HG02981 (cell line): ENCODE measurements around the gene DVL2.

Experiments used
- ATAC-seq: cut with Tn5 transposase; IDR thresholded peaks from one replicate; pipeline ENCODE4 v1.9.1; 2021; ENCODE audit warnings: mild to moderate bottlenecking, moderate library complexity; ENCODE audit not compliant: unreplicated experiment

DVL2 gene

DNA sequence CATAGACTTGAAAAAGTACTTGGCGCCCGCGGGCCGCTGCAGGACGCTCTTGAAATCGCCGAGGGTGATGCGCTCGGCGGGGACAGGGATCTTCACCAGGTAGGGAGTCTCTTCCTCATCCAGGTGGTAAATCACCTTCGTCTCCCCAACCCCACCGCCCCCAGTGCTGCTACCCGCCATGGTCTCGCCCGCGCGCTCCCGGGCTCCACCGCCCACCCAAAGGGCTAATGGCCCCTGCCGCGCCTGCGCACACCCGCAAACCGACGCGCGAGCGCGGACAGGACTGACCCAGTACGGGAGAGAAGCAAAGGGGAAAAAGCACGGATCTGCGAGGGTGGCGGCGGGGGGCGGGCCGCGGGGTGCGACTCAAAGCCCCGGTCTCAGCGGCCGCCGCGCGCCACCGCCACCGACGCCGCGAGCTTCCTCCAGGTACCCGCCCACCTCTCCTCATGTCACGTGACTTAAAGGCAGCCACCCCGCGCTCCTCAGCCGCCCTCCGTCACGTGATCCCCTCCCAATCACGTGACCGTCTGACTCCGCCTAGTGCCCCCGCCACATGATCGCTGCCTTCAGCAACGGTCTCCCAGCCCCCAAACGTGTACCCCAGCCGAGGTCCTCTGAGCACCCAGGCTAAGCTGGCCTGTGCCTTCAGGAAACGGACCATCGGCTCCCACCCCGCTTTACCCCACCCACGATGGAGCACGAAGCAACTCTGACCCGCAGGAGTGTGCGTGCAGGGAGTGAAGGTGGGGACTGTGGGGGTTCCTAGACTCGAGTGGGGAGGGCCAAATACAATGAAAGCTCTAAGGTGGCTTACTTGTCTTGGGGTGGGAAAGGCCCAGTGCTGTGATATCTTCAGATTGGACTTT, at the start of gene DVL2:
DVL2 (minus strand) TSS at position 435 of the 869 bp plus-strand sequence; CDS start at position 180, 255 bp downstream.
- ATAC-seq, result peak; percentile 43

DNA sequence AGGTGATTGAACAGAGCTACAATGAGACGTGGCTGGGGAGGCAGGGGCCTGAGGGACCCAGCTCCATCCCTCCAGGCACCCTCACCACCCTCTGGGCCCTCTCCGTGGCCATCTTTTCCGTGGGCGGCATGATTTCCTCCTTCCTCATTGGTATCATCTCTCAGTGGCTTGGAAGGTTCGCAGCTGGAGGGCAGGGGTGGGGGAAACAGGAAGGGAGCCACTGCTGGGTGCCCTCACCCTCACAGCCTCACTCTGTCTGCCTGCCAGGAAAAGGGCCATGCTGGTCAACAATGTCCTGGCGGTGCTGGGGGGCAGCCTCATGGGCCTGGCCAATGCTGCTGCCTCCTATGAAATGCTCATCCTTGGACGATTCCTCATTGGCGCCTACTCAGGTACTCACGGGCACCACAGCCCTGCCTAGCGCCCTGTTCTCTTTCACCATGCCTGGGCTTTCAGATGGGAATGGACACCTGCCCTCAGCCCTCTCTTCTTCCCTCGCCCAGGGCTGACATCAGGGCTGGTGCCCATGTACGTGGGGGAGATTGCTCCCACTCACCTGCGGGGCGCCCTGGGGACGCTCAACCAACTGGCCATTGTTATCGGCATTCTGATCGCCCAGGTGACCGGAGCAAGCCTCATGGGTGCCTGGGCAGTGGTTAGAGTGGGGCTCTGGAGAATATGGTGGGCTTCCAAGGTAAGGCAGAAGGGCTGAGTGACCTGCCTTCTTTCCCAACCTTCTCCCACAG, 49.3 kb upstream of the DVL2 start:
- no peak for ATAC-seq

DNA sequence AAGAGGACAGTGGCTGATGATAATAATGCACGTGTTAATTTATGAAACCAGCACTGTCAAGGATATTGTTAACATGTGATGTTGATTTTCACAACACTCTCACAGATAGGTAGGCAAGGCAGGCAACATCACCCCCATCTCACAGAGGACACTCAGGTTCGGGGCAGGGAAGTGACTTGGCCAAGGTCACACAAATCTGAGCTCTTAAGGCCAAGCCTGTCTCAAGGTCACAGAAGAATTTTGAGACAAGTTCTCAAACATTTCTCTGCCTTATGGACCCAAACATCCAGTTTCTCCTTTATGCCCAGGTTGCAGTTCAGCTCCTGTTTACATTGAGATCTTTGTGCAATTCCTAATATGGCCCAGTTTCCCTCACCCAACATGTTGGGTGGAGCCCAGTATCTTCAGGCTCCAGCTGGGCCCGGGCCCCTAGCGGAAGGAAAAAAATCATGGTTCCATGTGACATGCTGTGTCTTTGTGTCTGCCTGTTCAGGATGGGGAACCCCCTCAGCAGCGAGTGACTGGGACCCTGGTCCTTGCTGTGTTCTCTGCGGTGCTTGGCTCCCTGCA, 48.5 kb upstream of the DVL2 start:
- ATAC-seq, result no peak

DNA sequence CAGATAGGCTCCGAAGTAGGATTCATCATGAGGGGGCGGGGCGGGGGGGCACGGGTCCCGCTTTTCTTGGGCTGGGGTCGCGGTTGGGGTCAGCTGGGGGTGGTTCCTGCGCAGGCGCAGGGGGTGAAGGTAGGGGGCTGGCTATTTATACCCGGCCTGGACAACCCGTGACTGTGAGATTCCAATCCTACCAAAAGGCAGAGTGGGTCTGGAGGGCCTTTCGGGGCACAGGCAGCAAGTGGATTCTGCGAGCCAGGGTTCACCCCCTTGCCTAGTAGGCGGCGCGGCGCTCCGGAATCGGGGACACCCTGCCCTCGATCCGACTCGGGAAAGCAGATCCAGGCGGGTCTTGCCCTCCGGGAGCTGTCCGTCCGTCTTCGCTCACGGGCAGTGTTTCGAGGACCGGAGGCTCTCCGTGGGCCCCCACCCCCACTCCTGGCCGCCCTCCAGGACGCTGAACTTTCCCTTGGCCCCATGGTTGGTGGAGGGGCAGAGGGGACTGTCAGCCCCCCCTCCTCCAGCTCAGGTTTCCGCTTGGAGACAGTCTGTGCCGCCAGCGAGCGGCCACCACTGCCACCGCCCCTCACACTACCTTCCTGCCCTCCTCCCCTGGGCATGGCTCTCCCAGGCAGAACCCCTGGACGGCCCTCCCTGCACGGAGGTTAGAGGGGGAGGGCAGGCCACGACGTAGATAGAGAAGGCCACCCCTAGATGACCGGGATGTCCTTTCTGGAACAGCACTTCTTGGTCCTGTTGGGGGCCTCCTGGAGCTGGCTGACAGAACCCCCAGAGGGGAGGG, 47.8 kb upstream of the DVL2 start:
- ATAC-seq, result no peak

DNA sequence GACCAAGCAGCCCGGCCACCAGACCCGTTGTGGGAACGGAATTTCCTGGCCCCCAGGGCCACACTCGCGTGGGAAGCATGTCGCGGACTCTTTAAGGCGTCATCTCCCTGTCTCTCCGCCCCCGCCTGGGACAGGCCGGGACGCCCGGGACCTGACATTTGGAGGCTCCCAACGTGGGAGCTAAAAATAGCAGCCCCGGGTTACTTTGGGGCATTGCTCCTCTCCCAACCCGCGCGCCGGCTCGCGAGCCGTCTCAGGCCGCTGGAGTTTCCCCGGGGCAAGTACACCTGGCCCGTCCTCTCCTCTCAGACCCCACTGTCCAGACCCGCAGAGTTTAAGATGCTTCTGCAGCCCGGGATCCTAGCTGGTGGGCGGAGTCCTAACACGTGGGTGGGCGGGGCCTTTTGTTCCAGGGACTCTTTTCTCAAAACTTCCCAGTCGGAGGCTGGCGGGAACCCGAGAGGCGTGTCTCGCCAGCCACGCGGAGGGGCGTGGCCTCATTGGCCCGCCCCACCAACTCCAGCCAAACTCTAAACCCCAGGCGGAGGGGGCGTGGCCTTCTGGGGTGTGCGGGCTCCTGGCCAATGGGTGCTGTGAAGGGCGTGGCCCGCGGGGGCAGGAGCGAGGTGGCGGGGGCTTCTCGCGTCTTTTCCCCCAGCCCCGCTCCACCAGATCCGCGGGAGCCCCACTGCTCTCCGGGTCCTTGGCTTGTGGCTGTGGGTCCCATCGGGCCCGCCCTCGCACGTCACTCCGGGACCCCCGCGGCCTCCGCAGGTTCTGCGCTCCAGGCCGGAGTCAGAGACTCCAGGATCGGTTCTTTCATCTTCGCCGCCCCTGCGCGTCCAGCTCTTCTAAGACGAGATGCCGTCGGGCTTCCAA, 47.0 kb upstream of the DVL2 start, which contains the start of gene SLC2A4:
SLC2A4 (plus strand) TSS at position 645 of the 879 bp plus-strand sequence; CDS start at position 862, 217 bp downstream.
- peak; percentile 52 for ATAC-seq

DNA sequence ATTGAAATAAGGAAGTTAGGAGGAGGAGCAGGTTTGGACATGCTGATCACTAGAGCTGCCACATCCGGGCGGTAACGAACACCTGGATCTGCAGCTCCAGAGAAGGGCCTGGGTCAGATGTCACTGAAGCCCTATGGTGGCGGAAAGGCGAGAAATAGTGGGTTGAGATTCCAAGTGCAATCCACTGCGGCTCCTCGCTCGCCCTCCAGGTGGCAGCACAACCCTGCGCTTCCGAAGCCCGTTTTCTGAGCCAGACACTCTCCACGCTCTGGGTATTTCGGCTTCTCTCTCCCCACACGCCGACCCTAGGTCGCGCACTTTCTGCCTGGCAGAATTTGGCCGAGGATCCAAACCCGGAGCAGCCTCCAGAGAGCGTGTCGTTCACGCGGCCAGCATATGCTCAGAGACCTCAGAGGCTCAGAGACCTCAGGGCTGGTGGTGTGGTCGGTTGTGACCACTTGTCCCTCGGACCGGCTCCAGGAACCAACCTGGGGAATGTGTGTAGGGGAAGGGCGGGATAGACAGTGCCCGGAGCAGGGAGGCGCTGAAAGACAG, 46.3 kb upstream of the DVL2 start:
- ATAC-seq, result peak; percentile 54

DNA sequence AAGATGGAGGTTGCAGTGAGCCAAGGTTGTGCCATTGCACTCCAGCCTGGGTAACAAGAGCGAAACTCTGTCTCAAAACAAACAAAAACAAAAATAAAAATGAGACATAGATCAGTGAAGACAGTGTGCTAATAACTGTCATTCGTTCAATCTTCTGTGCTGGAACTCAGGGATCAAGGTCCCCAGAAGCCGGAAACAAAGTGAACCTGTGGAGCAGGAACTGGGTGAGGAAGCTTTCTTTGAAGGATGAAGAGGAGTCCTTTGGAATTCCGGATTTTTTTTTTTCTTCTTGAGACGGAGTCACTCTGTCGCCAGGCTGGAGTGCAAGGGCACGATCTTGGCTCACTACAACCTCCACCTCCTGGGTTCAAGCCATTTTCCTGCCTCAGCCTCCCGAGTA, 45.1 kb upstream of the DVL2 start:
- no peak for ATAC-seq

DNA sequence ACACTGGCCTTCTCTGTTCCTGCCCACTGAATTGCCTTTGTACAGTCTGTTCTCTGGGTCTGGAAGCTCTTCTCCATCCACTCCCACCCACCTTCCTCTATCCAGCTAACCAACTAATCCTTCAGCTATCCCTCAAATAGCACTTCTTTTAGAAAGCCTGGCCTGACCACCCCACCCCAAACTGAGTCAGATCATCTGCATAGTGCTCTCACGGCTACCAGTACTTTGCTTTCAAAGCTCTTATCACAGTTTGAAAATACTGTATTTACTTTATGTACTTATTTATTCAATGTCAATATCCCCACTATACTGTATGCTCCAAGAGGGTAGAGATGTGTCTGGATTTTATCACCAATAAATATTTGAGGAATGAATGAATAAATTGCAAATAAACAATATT, 32.5 kb upstream of the DVL2 start:
- no peak for ATAC-seq

DNA sequence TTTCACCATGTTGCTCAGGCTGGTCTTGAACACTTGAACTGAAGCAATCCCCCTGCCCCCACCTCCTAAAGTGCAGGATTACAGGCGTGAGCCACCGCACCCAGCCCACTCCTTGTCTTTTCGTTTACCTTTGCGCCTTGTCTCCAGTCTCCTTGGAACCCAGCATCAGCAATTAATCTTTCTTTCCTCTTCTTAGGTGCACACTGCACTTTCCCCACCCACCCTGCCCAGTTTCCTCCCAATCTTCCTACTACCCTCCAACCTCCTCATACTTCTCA, 29.4 kb upstream of the DVL2 start:
- ATAC-seq, result no peak

DNA sequence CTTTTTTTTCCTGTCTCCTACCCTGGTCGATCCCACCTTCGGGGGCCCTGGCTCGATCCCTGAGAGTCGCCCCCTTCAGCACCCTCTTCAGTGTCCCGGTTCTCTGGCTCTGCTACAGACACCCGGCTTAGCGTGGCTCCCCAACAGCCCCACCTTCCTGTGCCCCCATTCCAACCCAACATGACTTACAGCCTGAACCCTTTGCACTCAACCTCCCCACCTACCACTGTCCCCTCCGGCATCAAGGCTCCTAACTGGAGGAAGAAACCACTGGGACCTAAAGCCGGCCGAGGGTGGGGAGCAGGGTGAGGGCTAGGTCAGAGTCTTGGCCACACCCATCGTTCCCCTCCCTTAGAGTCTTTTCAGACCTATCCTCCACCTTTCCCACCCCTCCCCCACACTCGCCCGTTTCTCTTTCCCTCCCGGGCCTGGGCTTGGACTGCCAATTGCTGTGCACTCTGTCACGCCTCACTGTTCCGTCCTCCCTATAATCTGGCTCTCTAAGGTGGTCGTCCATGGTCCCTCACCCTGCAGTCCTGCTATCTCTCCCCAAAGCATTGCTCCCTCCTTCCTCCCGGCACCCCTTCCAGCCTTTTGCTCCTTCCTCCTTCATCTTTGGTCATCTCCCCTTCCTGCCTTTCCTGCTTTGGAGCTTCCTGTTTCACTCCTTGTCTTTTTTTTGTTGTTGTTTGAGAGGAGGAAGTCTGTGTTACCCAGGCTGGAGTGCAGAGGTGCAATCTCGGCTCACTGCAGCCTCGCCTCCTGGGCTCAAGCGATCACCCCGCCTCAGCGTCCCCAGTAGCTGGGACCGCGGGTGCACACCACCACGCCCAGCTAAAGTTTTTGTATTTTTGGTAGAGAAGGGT, 28.9 kb upstream of the DVL2 start:
- ATAC-seq, result no peak

DNA sequence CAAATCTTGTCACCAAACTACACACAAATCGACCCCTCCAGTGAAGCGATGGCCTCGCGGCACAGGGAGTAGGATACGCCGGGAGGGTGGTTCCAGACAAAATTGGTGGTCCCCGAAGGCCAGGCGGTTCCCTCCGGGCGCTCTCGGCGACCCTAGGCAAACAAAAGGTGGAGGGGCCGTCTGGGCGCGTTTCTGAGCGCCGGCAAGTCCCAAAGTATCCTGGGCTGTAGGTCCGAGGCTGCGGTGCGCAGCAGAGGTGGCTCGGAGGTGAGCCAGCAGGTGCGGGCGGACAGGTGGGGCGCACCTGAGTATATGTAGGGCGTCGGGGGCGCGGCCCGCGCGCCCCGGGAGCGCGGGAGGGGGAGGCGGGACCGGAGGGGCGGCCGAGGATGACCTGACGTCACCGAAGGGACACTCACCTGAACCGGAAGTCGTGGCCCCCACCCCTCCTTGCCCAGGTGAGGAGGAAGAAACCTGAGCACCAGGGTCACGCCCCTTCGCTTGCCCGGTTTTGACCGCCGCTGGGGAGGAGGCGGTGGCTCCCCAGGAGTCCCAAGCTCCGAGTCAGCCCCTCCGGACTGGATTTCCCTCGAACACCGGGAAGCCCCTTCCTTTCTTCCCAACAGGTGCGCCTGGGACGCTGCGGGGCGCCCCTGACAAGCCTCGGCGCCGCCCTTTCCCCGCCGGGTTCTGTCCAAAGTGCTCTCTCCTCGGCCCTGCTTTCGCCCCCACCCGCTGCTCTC, 28.0 kb upstream of the DVL2 start, which contains the start of gene CLDN7:
CLDN7 (minus strand) TSS at position 287 of the 743 bp plus-strand sequence. CDS start 435 bp downstream, outside the sequence.
- no peak for ATAC-seq

DNA sequence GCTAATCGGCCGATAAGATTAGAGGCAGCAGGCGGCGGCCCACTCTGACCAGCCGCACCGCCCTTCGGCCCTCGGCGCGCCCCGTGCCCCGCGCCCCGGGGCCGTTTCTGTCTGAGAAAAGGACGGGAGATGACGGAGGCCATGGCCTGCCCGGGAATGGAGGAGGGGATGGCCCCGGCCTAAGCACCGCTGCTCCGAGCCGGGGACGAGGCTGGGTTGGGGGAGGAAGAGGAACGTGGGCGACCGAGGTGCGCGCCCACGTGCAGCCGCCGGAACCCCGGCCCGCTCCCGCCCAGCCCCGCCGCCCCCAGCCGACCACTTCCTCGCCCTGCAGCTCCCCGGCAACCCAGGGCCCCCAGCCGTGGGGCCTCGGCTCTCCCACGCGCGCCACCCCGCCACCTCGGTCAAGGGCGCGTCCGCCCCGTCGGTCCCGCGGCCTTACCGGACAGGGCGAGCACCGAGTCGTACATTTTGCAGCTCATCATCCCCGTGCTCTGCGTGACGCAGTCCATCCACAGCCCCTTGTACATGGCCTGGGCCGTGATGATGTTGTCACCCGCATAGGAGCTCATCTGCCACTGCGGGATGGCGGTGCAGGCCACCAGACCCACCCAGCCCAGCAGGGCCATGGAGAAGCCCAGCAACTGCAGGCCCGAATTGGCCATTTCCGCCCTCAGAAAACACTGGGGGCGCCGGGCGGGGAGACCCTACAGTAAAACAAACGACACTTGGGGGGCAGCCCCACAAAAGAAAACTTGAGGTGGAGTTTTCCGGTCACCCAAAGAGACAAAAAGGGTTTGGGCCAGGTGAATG, 27.3 kb upstream of the DVL2 start:
- no peak for ATAC-seq

DNA sequence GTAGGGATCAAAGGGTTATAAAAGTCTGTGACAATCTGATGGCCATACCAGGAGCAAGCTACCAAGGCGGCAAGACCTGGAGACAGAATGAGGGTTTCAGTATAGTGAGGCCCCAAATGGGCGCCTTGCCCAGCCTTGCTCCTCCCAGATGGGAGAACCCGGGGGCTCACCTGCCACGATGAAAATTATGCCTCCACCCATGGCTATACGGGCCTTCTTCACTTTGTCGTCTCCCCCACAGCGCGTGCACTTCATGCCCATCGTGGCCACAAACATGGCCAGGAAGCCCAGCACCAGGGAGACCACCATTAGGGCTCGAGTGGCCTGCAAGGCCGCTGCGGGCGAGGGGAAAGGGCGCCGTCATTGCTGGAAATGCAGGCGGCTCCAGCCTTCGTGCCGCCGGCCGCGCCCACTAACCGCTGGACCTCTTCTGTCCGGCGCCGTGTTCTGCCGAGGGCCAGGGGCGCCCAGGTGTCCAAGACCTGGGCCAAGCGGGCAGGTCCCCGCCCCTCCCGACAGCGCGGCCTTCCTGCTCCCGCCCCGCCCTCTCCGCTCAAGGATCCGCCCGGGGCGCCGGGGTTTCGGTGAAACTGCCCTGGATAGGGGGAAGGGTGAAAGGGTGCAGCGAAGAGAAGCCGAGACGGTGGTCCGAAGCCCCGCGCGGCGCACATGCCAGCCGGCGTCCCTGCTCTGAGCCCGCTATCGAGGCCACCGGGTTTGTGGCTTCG, 26.5 kb upstream of the DVL2 start:
- no peak for ATAC-seq

DNA sequence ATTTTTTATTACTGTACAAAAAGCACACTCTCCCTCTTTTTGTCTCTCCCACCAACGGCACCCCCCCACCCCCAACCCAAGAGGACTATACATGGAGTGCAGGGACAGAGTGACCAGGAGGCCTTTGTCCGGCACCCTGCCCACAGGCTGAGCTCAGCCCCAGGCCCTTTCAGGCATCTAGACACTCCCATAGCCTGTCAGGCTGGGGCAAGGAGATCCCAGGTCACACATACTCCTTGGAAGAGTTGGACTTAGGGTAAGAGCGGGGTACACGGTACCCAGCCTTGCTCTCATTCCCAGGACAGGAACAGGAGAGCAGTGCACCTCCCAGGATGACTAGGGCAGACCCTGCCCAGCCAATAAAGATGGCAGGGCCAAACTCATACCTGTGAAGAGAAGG, 25.8 kb upstream of the DVL2 start:
- no peak for ATAC-seq

DNA sequence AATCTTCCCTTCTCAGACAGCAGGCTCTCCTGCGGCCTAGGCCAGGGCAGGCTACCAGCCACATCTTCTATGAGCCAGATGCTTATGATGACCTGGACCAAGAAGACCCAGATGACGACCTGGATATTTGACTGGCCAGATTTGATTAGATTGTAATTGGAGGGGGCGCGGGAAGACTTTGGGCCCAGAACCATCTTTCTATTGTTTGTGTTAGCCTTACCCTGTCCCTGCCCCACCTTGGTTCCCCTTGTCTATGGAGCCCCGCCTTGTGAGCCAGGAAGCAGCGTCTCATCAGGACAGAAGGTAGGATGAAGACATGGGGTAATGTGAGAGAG, 25.2 kb upstream of the DVL2 start:
- no peak for ATAC-seq

DNA sequence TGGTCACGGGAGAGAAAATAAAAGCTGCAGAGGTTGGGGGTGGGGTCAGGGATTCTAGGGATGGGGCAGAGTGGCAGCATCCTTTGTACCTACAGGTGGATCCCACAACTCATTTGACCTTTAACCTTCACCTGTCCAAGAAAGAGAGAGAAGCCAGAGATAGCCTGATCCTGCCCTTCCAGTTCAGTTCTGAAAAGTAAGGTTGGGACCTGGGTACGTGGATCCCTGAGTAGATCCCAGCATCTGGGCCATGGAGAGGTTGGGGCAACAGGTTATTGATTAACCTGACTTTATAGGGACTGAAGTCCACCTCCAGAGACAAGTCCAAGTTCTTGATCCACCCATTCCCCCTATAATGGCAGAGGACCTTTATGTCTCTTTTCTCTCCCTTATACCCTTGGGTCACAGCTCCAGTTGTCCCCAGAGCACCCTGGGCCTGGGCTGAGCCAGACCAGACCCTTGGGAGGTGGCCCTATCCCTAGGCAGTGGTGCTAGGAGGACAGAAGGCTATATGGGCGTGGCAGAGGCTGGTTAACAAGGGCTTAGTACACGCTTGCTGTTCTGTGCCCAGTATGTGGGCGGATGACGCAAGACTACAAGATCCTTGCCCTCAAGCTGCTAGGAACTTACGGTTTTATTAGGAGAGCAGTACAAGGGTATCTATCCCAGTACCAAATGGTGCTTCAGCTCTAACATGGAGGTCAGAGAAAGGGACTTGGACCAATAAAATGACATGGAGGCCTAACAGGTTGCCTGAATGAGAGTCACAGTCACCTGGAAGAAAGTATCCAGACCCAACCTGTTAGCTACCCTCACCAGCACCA, 24.6 kb upstream of the DVL2 start:
- ATAC-seq, result no peak
